Uterus (tissue), 2 donors: Measurements from ENCODE around the gene ANXA6.

Experiments used
- CTCF ChIP-seq, 4 experiments: fragments of 200-600 bp in 2 of 4; fragments of 450-650 bp in 2 of 4; sonication (generic) in 2 of 4; IDR thresholded peaks; one replicate each; pipeline ENCODE4 v1.5.1; 2016 to 2019; ENCODE audit warnings: antibody characterized with exemption in 4 of 4, mild to moderate bottlenecking in 2 of 4, moderate library complexity in 1 of 4
- POLR2A ChIP-seq, 2 donors: fragments of 450-650 bp; IDR thresholded peaks; one replicate each; pipeline ENCODE4 v1.6.1; 2016; ENCODE audit warnings: antibody characterized with exemption in 2 of 2, mild to moderate bottlenecking in 1 of 2, moderate library complexity in 1 of 2

- TF ChIP-seq POLR2A (IDR thresholded peaks at IDR 0.05) (no peak), CTCF (IDR thresholded peaks at IDR 0.05) (peak; percentile 81 to 90 (median 84))
Measured at GRCh38 chr5:151126199-151126645, 31.4 kb downstream of the ANXA6 start.
